NK-92 (cell line): ENCODE measurements around the gene HOXA7.

Source experiments
- DNase-seq: peaks from one replicate; lab custom pipeline; 2025; ENCODE audit not compliant: unreplicated experiment; lab: John Stamatoyannopoulos, UW

Gene HOXA7

DNA sequence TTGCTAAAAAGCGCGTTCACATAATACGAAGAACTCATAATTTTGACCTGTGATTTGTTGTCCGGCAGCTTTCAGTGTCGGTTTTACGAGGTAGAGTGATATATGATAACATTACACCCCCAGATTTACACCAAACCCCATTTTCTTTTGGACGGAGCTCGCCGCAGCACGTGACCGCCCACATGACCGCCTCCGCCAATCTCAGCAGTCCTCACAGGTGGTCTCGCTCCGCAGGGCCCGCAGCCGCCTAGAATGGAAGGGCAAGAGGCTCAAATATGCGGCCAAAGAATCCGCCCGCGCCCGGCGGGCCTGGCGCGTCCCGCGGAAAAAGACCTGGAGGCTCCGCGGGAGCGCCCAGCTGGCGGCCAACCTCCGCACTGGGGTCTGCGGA lies at the start of gene HOXA7:
HOXA7 (minus strand) TSS at position 168 of the 391 bp plus-strand sequence; CDS start at position 38, 130 bp downstream.
- no peak for DNase-seq

DNA sequence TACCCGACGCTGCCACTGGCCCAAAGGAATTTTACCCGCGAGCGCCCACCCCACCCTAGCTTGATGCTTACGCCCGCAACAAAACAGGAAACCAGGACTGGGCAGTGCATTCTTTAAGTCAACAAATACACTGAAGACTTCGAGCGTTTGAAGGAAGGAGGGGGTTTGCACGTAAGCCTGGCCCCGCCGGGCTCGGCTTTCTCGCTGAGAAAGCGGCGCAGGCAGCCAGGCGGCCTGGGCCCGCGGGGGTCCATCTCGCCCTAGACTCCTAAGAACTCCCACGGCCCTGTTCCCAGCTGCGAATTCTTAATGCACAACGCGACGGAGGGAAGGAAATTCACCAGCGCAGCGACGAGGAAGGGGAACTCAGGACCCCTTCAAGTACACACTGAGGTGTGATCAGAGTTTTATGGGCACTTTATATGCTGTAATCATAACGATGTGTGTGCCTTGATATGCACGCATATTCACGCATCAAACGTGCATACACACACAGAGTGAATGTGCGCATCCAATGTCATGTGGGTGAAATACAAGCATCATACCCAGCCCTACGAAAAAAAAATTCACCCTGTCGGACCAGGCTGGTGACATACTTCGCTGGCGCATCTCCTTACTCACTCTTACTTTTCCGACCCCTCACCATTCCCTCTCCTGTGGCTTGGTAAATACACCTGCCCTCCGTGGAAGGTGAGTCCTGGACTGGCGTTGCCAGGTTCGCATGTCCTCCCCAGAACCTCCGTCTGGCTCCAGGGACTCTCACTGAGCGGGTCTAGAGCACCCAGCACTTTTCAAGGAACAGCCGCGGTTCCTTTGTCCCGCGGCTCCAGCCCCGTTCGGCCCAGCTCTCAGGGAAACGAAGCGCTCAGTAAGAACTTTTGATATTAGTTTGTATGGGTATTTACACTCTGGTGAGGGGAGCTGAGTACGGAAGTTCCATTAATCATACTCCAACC lies 49.1 kb upstream of the HOXA7 start:
- DNase-seq, result no peak

DNA sequence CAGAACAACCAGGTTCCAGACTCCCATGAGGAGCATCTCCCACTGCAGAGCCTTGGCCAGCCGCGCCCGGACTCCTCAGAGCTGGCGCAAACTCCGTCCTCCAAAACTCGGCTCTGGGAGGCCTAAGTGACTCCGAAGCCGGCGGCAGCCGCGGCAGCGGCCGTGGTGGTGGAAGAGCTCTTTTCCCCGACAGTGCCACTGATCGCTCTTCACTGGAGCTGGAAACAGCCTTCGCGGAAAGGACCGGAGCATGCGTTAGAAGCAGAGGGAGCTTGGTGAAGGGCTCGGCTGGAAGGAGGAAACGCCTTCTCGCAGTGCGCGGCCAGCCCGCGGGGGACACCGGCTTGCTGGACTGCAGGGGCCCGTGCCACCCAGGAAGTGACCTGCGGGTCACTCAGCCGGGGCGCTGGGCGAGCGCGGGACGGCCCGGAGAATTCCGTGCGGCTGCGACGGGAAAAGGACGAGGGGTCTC lies 48.4 kb upstream of the HOXA7 start:
- DNase-seq, result no peak

DNA sequence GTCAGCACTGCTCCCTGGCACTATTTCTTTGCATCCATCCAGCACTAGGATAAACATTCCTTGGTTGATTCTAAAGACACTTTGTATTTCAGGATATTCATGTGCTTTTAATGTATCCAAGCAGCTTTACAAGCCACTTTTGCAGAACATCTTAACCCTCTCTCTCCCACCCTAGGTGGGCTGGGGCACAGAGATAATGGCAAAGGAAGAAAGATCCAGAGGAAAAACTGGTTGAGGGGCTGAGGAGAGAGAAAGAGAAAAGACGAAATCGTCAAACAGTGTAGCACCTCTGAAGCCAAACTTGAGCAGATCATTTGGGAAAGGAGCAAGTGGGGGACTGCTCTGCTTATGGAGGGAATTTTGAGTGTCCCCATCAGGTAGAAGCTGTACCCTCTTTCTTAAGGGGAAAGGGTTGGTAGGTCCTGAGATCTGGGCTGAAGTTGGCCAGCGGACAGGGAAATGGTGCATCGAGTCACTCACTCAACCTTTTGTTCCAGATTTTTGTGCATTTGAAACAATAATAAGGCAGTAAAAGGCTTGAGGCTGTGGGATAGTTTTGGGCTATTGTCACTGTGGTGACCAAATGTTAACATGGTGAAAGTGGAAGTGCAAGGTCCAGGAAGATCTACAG lies 47.6 kb upstream of the HOXA7 start:
- no peak for DNase-seq

DNA sequence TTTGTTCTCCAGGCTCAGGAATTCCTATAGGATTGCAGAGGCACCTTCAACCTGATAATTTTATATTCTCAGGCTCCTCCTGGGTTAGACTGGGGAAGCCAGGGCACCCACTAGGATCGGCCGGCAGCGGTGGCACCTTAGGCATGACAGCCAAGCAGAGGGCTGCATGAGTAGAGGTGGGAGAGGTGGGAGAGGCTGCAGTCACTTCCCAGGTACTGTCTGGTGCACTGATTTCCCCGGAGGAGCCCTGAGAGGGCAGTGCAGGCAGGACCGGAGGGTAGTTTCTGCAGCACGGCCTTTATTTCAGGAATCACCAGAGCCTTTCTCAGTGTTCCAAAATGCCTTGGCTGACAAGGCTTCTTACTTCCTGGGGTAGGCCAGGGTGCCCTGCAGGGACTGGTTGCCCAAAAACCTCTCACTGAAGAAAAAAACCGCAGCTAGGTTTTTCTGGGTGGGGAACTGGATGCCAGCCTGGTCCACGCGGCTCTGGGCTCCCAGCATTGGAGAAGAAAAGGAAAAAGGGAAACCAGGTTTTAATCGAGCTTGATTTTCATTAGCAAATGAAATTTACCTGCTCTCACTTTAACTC lies 47.0 kb upstream of the HOXA7 start:
- DNase-seq, result no peak

DNA sequence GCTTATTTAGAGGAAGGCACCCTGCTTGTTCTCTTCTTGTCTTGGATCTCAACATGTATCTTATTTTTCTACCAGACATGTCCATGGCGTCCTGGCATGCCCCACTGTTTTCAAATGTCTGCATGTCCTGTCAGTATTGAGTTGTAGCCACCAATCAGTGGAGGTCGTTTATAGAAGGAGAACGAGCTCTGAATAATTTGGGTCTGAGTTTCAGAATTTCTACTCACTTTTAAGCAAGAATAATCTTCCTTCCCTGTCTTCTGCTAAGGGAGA lies 46.3 kb upstream of the HOXA7 start:
- no peak for DNase-seq

DNA sequence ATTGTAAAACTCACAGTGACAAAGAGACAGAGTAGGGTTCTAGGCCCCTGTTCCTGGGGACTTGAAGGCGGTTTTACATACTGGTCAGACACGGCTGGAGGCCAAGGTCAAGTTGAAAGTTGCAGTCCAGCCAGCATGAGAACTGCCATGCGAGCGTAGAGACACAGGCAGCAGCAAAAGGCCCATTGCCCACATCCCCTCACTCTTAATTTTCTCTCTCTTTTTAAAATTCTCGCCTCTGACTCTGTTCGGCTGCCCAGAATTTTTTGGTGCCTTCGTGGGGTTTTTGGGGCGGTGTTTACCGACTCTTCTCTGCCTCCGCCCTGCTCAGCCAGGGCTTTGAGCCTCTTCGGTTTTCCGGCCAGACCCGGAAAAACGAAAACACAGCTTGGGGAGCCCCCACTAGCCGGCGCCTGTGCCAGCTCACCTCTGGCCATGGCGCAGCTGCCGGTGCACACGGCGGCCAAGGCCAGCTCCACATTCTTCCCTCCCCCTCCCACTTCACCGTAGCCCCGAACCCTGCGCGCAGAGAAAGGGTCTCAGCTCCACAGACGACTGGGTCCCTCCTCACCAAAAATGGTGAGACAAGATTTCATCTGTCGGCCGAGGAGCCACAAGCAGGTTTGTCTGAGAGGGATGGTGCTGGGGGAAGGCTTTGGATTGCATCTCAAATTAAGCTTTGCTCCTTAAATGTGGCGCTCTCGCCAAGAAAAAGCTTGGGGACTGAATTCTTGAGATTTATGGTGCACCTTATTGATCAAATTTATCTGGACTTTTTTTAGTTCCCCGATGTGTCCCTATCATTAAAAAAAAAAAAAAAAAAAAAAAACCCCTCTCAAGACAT lies 45.8 kb upstream of the HOXA7 start:
- DNase-seq, result no peak

DNA sequence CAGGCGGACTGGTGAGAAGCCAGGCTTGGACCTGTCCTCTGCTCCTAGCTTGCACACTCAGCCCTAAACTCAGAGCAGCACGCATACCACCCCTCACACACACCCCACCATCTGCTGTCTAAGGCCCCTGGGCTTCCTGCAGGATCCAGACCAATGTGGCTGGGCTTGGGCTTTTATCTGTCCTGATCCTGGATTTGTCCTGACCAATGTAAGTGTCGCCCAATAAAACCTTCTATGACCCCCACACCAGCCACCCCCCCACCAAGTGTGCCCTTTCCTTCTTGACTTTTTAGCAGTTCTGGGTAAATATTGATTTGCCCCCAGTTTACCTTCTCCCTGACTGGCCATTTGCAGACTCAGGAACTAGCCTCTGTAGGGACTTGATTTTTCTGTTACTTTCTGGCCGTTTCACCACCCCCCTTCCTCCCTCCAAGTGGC lies 45.1 kb upstream of the HOXA7 start:
- DNase-seq, result no peak

DNA sequence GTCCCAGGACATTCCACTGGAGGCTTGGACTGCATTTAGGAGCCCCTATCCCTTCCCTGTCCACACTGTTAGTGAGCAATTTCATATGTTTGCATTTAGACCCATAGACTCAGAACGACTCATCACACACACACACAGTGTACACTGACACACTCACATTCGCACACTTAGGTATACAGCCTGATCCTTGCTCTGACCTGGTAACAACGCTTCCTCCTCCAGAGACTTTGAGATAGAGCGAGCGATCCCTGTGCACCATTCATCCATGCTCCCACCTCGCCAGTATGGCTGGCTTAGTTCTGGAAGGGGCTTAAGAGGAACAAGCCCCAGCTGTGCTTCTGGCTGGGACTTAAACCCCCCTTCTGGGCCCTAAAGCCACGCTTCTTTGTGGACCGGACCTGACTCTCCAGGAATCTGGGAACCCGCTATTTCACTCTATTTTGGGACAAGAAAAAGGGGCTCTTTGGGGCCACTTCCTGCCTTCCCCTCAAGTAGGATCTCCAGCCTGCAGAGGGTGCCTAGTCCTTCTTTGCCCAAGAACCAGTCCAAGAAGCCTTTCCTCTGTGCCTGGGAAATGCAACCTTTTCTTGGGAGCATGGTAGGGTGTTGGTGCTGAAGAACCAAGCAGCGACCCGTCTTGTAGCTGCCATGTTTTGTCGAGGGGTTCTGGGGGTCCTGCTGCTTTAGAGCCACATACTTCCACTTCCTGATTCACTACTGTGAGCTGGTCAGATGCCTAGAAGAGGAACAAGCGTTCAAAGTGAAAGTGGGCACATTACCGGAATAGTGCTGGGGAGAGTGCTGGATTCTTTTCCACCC lies 44.5 kb upstream of the HOXA7 start:
- no peak for DNase-seq

DNA sequence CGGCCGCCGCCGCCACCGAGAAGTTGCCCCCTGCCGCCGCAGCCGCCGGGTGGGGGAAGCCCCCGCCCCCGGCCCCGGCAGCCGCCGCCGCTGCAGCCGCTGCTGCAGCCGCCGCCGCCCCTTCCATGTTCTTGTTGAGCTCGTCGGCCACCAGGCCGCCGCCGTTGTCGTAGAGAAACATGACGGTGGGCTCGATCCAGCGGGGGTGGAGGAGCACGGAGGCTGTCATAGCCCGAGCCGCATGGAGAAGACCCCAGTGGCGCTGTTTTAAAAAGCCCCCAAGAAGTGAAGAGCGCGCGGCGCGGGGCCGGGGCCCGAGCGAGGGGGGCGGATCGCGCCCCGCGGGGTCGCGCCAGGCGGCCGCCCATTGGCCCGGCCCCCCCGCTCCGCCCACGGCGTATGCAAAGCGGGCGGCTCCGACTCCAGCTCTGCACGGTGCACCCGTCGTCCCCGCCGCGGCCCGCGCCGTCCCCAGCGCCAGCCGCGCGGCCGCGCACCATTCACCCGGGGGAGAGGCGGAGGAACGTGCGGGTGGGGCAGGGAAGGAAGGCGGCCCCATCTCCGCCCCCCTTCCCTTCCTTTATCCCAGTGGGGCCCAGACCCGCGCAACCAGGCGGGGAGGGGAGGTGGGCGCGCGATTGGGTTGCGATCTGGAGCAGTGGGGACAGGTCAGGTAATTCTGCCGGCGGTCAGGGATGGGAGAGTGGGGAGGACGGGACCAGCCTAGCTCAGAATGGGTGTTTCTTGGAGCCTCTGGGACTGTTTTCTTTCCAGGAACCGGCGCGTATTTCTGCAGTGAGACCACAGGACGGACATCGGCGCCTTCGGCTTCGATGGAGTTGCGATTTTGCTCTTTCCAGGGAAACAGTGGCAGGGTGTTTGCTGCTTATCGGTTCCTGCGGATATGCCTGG lies 43.6 kb upstream of the HOXA7 start, which contains the start of gene HOXA13:
HOXA13 (minus strand) TSS at position 243 of the 912 bp plus-strand sequence; CDS start at position 229, 14 bp downstream.
- DNase-seq, result no peak

DNA sequence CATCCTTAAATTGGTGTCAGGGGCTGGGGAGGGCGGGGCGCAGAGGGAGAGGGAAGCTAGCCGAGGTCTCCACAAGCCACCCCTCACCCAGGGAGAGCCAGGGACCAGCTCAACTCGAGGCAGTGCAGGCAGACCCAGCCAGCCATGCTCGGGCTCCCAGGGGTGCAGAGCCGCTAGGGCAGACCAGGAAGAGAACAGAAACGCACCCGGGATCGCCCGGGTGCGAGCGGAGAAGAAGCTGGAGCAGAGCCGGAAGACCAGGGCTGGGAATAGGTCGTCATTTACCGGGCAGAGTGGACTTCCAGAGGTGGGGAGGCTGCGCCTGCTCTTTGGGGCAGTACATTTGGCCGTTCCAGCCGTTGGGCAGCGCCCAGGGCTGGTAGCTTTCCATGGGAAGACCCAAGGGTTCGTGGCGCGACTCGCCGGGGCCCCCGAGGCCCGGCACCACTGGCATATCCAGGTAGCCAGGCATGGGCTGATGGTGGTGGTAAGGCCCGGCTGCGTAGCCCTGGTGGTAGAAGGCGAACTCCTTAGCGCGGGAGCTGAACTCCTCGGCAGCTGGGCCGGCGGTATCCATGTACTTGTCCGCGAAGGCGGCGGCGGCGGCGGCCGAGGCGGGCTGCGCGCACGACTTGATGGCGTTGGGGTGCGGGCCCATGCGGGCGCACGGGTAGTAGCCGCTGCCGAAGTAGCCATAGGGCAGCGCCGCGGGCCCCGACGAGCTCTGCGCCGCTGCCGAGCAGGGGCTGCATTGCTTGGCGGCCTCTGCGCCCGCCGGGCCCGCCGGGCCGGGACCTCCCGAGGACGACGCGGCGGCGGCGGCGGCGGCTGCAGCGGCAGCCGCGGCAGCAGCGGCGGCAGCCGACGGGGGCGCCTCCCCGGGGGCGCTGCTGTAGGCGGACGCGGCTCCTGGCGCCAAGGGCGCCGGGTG lies 42.7 kb upstream of the HOXA7 start:
- no peak for DNase-seq

DNA sequence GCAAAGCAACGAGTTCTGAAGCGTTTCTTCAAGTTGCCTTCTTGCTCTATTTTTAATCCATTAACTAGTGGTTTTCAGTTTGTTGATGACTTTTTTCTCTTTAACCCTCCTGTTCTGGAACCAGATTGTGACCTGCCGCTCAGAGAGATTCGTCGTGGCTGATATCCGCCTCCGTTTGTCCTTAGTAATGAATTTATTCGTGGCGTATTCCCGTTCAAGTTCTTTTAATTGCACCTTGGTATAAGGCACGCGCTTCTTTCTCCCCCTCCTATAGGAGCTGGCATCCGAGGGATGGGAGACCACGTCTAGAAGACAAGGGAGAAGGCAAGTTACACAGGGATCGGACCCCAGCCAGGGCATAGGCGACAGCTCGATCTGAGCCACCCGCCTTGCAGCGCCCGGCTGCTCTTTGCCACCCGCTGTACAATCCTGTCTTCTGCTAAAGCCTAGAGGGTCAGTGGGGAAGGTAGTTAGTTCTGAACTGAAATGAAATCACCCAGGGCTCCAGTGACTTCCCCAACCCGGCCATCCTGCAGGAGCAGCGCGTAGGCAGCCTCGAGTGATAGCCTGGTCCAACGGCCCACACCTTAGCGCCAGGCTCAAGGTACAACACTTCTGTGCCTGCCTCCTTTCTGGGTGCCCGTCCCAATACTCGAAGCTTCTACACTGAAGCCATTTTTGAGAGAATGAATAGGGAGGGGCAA lies 41.8 kb upstream of the HOXA7 start:
- DNase-seq, result no peak

DNA sequence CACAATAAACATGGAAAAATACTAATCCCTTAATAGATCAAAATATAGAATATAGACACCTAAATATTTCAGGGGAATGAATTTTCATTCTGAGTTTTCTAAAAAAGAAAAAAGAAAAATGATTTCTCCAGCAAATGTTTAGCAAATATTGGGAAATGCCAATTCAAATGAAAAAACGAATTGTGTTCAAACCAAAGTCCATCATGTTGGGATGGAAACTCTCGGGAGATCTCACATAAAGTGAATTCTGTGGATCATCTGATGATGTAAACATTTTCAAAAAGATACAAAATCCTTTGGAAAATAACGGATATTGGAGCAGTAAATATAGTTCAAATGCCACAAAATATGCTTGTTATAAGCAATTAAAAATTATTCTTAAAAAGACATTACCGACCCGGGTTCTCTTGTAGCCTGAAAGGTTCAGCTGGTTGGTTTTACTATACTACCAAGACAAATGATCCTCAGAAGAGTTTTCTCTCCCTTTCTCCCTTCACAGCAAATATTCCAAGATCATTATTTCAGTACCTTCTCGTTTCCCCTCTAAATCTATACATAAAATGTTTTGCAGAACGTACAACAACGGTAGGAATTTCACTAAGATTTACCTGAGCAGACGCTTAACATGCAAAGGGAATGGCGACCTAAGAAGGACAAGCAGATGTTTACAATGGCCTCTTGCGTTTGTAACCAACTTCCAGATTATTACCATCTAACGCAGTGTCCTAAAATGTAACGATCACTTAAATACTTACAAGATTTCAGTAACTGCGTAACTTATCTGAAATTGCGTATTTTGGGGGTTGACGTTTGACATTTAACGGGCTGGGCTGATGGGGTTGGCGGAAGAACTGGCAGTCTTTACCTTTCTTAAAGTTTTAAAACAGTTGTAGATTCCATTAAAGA lies 40.9 kb upstream of the HOXA7 start:
- DNase-seq, result no peak

DNA sequence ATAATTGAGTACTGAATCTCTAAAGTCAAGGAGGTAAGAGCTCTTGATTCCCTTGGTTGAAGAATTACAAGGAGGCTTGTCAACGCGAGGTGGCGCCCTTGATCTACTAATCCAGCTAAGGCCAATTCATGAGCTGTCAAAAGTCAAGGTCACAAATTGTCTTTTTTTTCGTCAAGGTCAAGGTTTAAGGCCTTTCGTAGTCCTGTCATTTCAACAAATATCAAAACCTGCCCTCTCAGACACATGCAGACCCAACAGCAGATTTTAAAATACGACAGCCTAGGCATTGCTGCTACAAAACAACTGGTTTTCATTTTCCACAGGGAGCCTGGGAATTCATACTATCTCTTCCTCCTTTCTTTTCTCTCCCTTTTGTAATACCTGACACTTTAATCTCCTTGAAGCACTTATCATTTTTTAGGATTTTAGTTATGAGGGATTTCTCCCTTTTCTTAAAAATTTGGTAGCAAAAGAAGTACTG lies 39.9 kb upstream of the HOXA7 start:
- DNase-seq, result no peak

DNA sequence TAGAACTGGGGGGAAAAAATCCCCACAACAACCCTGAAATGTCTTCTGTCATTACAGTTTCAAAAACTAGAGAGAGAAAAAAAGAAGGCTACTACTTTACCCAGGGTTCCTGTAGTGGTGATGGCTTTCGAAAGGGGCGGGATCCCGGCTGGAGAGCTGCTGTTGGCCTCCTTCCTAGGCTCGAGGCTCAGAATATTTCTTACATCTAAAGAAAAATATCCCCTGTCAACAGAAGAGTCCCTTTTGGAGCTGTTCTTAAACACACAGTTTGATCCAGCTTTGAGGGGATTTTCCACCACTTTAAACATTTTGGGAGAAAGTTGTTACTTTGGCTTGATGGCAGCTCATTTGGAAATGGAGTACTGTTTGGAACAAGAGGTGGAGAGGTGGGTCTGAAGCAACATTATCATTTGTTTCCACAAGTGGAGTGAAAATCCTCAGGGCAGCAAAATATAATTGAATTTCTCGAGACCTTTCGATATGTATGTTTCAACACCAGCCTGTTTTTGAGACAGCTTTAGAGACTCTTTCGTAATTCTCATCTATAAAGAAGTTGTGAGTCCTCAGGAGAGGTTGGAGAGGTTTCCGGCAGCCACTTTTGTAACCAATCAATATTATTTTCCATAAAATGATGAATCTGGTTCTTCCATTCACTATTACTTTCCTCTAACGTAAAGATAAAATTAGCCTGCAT lies 38.4 kb upstream of the HOXA7 start:
- DNase-seq, result no peak

DNA sequence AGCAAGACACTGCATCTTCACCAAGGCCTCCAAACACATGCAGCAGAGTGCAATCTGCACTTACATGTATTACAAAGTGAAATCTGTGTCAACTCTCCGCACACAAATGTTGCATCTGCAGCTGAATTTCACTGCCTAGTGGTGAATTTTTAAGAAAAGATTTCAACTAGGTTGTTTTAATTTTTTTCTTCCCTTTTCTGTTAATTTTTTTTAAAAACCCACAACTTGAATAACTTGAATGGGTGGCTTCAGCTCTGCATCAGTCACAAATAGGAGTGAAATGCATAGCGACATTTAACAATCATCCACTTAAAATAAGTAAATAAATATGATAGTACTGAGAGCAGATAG lies 37.5 kb upstream of the HOXA7 start:
- no peak for DNase-seq
